Left ventricle myocardium inferior (tissue), 1 donor: ENCODE measurements around the gene PHOX2A. TPM values are rescaled to one million over a fixed set of nuclear protein-coding genes. Genes with fewer than 3 reads are reported as not detected.

Experiments
- DNase-seq: peaks from one replicate; pipeline ENCODE4 v3.0.0-alpha.2; 2020
- H3K27ac ChIP-seq: fragments of 200-600 bp; replicated peaks from 2 replicates; pipeline ENCODE4 v1.8.0; 2021
- H3K27me3 ChIP-seq: fragments of 200-600 bp; 2 replicates; pipeline ENCODE4 v1.8.0; 2021; ENCODE audit warnings: low read depth
- H3K36me3 ChIP-seq: fragments of 200-600 bp; 2 replicates; pipeline ENCODE4 v1.8.0; 2021
- H3K4me1 ChIP-seq: fragments of 200-600 bp; 2 replicates; pipeline ENCODE4 v1.8.0; 2021
- H3K4me3 ChIP-seq: fragments of 200-600 bp; 2 replicates; pipeline ENCODE4 v1.8.0; 2021; ENCODE audit warnings: mild to moderate bottlenecking, moderate library complexity
- H3K9me3 ChIP-seq: fragments of 200-600 bp; replicated peaks from 2 replicates; pipeline ENCODE4 v1.8.0; 2021
- intact Hi-C: fragments of 100-400 bp; cut with micrococcal nuclease; formaldehyde crosslinking; loops from one replicate; pipeline ENCODE4 v1.11.0; 2022
- total RNA-seq: library from RNA; stranded (reverse); fragmentation: NEBNext Ultra II Directional; extraction: Animal tissue kit (Norgen Biotek cat#: 25700); gene quantifications from one replicate; pipeline ENCODE4 v1.2.1, GENCODE V29; 2021
- TF ChIP-seq, protein P1 (sequence below): fragments of 200-600 bp; IDR thresholded peaks from 2 replicates; pipeline ENCODE4 v1.8.0; 2021; ENCODE audit warnings: antibody characterized with exemption, mild to moderate bottlenecking, borderline replicate concordance
- donor health status: DM: no; HTN: yes; CAD: no; lungs with severe emphysema.

The PHOX2A gene
- total RNA-seq, 1 donor from 2014 or later: not detected

- DNase-seq: no peak
- H3K4me3 ChIP-seq: no peak overlapping the region
- H3K4me1 ChIP-seq: peaks cover 74% of the 10 kb centered on the region
- TF ChIP-seq, protein P1, sequence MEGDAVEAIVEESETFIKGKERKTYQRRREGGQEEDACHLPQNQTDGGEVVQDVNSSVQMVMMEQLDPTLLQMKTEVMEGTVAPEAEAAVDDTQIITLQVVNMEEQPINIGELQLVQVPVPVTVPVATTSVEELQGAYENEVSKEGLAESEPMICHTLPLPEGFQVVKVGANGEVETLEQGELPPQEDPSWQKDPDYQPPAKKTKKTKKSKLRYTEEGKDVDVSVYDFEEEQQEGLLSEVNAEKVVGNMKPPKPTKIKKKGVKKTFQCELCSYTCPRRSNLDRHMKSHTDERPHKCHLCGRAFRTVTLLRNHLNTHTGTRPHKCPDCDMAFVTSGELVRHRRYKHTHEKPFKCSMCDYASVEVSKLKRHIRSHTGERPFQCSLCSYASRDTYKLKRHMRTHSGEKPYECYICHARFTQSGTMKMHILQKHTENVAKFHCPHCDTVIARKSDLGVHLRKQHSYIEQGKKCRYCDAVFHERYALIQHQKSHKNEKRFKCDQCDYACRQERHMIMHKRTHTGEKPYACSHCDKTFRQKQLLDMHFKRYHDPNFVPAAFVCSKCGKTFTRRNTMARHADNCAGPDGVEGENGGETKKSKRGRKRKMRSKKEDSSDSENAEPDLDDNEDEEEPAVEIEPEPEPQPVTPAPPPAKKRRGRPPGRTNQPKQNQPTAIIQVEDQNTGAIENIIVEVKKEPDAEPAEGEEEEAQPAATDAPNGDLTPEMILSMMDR: no peak
- intact Hi-C loops: no loop called here
- no peaks in the 10 kb centered on the region for H3K9me3 ChIP-seq
- H3K36me3 ChIP-seq: peaks cover 44% of the 10 kb centered on the region
- H3K27me3 ChIP-seq: no peaks in the 10 kb centered on the region
- H3K27ac ChIP-seq: no peak overlapping the region
Observed at GRCh38 chr11:72226701-72227100, 17.3 kb downstream of the PHOX2A start.

GRCh38 chr11:72225411-72225951, 18.5 kb downstream of the PHOX2A start:
- intact Hi-C loops: no loop called here
- DNase-seq: no peak
- Histone ChIP-seq H3K4me3 (peak overlapping the region; percentile 97), H3K9me3 (no peaks in the 10 kb centered on the region), H3K4me1 (peaks cover 61% of the 10 kb centered on the region), H3K27ac (peak overlapping the region; percentile 100), H3K27me3 (no peaks in the 10 kb centered on the region), H3K36me3 (peaks cover 32% of the 10 kb centered on the region)
- TF ChIP-seq, protein P1: no peak

GRCh38 chr11:72224564-72225410, 19.2 kb downstream of the PHOX2A start, which contains the start of gene INPPL1:
Gene INPPL1, plus strand, starts transcription at chr11:72224767. Its CDS starts 218 bp downstream, at chr11:72224985.
- intact Hi-C loops: no loop called here
- TF ChIP-seq, protein P1: no peak
- Histone ChIP-seq H3K4me1 (peaks cover 57% of the 10 kb centered on the region), H3K9me3 (no peaks in the 10 kb centered on the region), H3K27me3 (no peaks in the 10 kb centered on the region), H3K4me3 (peak within 1 kb of the TSS; percentile 97), H3K27ac (peak within 1 kb of the TSS; percentile 100), H3K36me3 (peaks cover 25% of the 10 kb centered on the region)
- DNase-seq: peak; percentile 68

- no peaks in the 10 kb centered on the region for H3K9me3 ChIP-seq
- intact Hi-C loops: no loop called here
- H3K4me1 ChIP-seq: peaks cover 52% of the 10 kb centered on the region
- peak; percentile 83 for DNase-seq
- TF ChIP-seq, protein P1: no peak
- H3K27ac ChIP-seq: peak overlapping the region; percentile 100
- H3K36me3 ChIP-seq: peaks cover 16% of the 10 kb centered on the region
- no peaks in the 10 kb centered on the region for H3K27me3 ChIP-seq
- H3K4me3 ChIP-seq: peak overlapping the region; percentile 97
Observed at GRCh38 chr11:72223615-72224563, 20.1 kb downstream of the PHOX2A start.
